NB4 (cell line): Measurements from ENCODE around the gene S1PR3.

ENCODE experiments used
- TF ChIP-seq, protein P1 (sequence below): IDR thresholded peaks from 2 replicates; pipeline ENCODE4 v1.6.1; 2011; ENCODE audit warnings: low read depth, low read length
- TF ChIP-seq, protein P2 (sequence below): IDR thresholded peaks from one replicate; pipeline ENCODE4 v1.5.1; 2012; ENCODE audit warnings: low read depth, low read length

DNA sequence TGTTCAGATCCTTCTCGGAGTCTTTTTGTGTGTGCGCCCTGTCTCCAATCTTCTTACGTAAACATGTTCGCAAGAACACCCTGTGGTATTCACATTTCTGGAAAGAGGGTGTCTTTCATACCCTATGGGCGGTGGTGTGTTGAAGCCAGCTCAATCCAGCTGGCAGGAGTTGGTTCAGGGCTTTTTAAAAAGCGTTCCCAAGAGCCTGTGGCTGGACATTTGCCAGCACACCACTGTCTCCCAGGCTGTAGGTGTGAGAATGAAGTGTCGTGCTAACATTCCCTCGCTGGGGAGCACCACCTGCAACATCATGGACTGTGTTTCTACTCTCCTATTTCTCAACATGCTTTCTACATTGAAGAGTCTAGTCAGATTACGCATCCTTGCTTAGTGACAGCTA lies 51.7 kb downstream of the S1PR3 start:
- TF ChIP-seq, protein P1, sequence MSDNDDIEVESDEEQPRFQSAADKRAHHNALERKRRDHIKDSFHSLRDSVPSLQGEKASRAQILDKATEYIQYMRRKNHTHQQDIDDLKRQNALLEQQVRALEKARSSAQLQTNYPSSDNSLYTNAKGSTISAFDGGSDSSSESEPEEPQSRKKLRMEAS: no peak
- TF ChIP-seq, protein P2, sequence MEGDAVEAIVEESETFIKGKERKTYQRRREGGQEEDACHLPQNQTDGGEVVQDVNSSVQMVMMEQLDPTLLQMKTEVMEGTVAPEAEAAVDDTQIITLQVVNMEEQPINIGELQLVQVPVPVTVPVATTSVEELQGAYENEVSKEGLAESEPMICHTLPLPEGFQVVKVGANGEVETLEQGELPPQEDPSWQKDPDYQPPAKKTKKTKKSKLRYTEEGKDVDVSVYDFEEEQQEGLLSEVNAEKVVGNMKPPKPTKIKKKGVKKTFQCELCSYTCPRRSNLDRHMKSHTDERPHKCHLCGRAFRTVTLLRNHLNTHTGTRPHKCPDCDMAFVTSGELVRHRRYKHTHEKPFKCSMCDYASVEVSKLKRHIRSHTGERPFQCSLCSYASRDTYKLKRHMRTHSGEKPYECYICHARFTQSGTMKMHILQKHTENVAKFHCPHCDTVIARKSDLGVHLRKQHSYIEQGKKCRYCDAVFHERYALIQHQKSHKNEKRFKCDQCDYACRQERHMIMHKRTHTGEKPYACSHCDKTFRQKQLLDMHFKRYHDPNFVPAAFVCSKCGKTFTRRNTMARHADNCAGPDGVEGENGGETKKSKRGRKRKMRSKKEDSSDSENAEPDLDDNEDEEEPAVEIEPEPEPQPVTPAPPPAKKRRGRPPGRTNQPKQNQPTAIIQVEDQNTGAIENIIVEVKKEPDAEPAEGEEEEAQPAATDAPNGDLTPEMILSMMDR: no peak
